NCI-H460 (cell line): ENCODE results near the gene SRP68. TPM values are rescaled to one million over a fixed set of nuclear protein-coding genes. Genes with fewer than 3 reads are reported as not detected.
A peak's percentile ranks its signal among the peaks of the same experiment; 100 is the strongest.

Experiments used
- DNase-seq: peaks from one replicate; pipeline ENCODE4 v3.0.0-alpha.2; 2016; ENCODE audit warnings: low read depth; ENCODE audit errors: extremely low read depth
- polyA plus RNA-seq: library from polyadenylated mRNA; depleted of rRNA; stranded (reverse); fragments of >200 nt; gene quantifications from 2 replicates; pipeline ENCODE4 v1.2.3, GENCODE V29; 2014; cell fraction: nucleus; rRNA removed
- total RNA-seq: library from RNA; depleted of rRNA; stranded (reverse); fragments of >200 nt; shearing (Covaris generic); gene quantifications from 2 replicates; pipeline ENCODE4 v1.2.3, GENCODE V29; 2014; rRNA removed

SRP68 gene
- 31.7 and 34.9 TPM in 2 replicates for total RNA-seq
- 28.1 and 37.6 TPM in 2 replicates for polyA plus RNA-seq

- DNase-seq: peak; percentile 91
These were observed at the start of gene SRP68 for GRCh38 chr17:76072148-76072858. Gene SRP68, minus strand, starts transcription at chr17:76072517. Its CDS starts 26 bp downstream, at chr17:76072491.

DNA sequence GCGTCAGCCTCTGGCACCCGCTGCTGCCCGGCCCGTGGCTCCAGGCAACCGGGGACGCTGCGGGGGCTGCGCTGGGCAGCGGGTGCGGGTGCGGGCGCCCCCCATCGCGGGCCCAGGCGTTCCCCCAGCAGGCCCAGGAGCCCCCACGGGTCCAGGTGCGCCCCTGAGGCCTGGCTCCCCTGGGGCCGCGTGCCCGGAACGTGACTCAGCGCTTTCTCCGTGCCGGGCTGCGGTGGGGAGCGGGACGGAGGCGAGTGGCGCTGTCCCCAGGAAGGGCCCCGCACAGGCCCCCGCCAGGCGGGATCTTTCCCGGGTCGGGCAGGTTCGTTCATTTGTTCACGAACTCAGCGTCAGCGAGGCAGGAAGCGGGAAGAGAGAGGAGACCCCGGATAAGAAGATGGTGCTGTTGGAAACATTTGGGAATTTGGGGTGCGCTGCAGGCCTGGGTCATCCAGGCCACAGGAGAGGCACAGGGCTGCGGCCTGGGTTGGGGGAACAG, 49.7 kb upstream of the SRP68 start:
- no peak for DNase-seq

GRCh38 chr17:76120658-76121008, 48.3 kb upstream of the SRP68 start:
- no peak for DNase-seq

GRCh38 chr17:76119409-76120371, 47.4 kb upstream of the SRP68 start:
- no peak for DNase-seq

DNA sequence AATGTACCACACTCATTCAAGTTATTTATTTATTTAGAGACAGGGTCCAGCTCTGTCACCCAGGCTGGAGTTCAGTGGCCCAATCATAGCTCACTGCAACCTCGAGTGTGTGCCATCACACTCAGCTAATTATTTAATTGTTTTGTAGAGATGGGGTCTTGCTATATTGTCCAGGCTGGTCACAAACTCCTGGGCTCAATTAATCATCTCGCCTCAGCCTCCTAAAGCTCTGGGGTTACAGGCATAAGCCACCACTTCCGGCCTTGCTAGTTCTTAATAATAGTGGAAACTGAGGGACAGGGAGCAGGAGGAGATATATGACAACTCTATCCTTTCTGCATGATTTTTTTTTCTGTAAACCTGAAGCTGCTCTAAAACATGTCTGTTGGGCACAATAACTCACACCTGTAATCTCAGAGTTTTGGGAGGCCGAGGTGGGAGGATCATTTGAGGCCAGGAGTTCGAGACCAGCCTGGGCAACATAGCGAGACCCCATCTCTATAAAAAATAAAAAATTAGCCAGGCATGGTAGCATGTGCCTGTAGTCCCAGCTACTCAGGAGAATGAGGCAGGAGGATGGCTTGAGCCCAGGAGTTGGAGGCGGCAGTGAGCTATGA, 42.9 kb upstream of the SRP68 start:
- no peak for DNase-seq

DNA sequence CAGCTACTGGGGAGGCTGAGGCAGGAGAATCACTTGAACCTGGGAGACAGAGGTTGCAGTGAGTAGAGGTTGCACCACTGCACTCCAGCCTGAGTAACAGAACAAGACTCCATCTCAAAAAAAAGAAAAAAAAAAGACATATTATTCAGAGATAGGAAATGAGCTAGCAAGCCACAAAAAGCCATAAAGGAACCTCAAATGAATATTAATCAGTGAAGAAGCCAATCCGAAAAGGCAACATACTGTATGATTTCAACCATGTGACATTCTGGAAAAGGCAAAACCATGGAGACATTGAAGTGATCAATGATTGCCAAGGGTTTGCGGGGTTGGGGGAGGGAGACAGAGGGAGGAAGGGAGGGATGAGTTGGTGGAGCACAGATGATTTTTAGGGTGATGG, 39.6 kb upstream of the SRP68 start:
- no peak for DNase-seq

GRCh38 chr17:76107509-76107908, 35.2 kb upstream of the SRP68 start:
- DNase-seq: no peak

DNA sequence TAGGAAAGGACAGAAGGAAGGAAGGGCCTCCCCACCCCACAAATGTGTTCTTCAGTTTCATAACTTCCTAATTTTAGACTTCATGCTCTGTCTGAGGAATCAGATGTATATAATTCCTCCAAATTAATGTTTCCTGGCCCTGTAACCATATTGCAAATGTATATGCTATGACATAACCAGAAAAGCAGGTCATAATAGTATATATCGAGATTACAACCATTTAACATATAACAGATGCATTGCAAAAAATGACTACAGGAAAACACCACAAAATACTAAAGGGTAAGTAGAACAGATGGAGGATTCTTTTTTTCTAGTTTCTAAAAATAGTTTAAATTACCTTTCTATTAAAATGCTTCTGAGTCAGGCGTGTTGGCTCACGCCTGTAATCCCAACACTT, 34.4 kb upstream of the SRP68 start:
- DNase-seq: no peak

DNA sequence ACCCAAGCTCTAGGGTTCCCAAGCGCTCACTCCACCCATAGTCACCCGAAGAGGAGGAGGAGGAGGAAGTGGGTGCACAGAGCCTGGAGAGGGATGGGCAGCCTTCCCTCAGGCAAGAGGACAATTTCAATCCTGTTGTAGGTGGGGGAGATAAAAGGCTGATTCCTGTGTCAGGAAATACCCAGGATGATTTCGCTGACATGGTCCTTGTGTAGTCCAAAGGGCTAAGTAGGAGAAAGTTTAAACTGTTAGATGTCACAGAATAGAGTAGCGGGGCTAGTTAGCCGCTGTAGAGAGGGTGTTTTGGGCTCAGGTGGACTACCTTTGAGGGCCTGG, 32.5 kb upstream of the SRP68 start:
- DNase-seq: no peak

GRCh38 chr17:76104140-76104895, 32.0 kb upstream of the SRP68 start:
- DNase-seq: no peak

- DNase-seq: peak; percentile 93
These were observed 31.2 kb upstream of the SRP68 start, which contains the start of gene EXOC7 for GRCh38 chr17:76103274-76104139. Gene EXOC7, minus strand, starts transcription at chr17:76103787. Its CDS starts 95 bp downstream, at chr17:76103692.

DNA sequence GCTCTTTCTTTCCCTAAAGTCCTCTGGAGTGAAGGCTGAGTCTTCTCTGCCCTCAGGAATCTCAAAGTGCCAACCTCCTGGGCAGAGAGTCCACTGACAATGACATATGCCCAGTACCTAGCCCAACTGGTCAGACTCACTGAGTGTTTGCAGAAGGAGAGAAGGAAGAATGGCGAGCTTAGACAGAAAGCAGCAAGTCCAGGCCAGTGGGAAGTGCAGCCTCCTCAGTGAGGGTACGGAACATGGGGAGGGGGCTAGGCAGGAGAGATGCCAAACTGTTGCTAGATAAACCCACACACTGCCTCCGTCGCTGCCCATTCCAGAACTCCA, 30.6 kb upstream of the SRP68 start:
- DNase-seq: no peak

- DNase-seq: no peak
These were observed 25.5 kb upstream of the SRP68 start for GRCh38 chr17:76097716-76098295.

GRCh38 chr17:76095943-76096342, 23.6 kb upstream of the SRP68 start:
- DNase-seq: no peak

DNA sequence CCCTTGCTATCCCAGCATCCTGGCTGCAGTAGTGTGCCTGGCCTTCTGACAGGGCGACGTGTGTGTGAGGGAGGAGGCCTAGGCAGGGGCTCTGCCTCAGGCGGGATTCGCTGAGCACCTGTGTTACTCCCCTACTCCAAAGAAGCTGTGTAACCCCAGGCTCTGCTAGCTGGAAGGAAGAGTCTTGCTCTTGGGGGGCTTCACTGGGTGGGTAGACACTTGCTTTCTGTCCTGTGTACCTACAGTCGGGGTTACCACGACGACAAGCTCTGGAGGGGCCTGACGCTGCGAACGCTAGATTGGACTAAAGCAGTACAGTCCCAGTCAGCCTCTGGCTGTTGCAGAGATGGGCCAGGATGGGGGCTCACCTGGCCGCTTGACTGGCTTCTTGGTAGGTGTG, 21.7 kb upstream of the SRP68 start:
- DNase-seq: no peak

GRCh38 chr17:76092526-76093413, 20.5 kb upstream of the SRP68 start:
- DNase-seq: no peak

DNA sequence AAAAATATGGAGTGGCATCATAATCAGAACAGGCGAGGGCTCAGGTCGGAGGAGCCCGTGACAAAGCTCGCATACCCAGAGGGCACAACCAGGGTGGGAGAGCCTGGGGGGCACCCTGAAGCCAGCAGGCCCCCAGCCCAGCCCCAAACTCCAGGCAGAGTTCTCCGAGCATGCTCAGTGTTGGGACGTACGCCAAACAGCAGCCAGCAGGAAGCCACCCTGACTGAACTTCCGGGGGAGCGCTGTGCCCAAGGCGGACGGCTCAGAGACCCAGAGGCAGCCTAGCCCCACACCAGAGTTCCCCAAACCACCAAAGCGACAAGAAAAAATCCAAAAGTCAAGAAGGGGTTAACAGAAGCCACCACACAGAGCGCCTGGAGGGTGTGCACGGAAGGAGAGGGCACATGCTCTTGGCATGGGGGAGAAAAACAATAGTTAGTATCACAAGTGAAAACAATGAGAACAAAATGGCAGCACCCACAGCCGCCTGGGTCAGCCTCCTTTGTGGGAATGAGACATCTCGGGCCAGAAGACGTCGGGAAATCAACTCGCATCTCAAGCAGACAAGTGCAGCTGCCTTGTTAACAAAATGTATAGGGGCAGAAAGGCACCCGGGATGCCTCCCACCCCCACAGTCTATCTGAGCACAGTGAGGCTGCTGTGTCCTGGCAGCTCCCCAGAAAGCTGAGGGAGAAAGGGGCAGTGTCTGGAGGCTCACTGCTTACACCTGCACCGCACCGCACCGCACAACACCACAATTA, 19.4 kb upstream of the SRP68 start:
- DNase-seq: no peak
